Osteoblast (primary cell): ENCODE results near the gene HIGD1A. TPM values are rescaled to one million over a fixed set of nuclear protein-coding genes. Genes with fewer than 3 reads are reported as not detected.

Experiments
- DNase-seq: peaks from one replicate; pipeline ENCODE4 v3.0.0; 2011; ENCODE audit warnings: low spot score, mixed read lengths; ENCODE audit not compliant: insufficient read length; ENCODE audit errors: missing footprints
- H2AFZ ChIP-seq: 2 replicates; pipeline ENCODE4 v1.6.0; 2011; ENCODE audit warnings: mild to moderate bottlenecking, low read length
- H3K27ac ChIP-seq: 2 replicates; pipeline ENCODE4 v1.5.1; 2011; ENCODE audit warnings: mild to moderate bottlenecking, low read depth, low read length, moderate library complexity
- H3K27me3 ChIP-seq: 2 replicates; pipeline ENCODE4 v1.6.0; 2012; ENCODE audit warnings: mild to moderate bottlenecking, control low read depth, inconsistent platforms, low read length, moderate library complexity; ENCODE audit not compliant: insufficient read depth
- H3K36me3 ChIP-seq: 2 replicates; pipeline ENCODE4 v1.5.1; 2011; ENCODE audit warnings: mild to moderate bottlenecking, low read length, control low read depth, moderate library complexity; ENCODE audit not compliant: insufficient read depth
- H3K4me1 ChIP-seq: 2 replicates; pipeline ENCODE4 v1.5.1; 2011; ENCODE audit warnings: mild to moderate bottlenecking, low read length, control low read depth, moderate library complexity; ENCODE audit not compliant: insufficient read depth
- H3K4me2 ChIP-seq: 2 replicates; pipeline ENCODE4 v1.6.0; 2011; ENCODE audit warnings: mild to moderate bottlenecking, low read length; ENCODE audit not compliant: insufficient read depth
- H3K4me3 ChIP-seq: fragments of 200-600 bp; sonication (generic); 3 replicates; pipeline ENCODE4 v1.5.1; 2012; ENCODE audit warnings: mild to moderate bottlenecking, low read length, inconsistent platforms; ENCODE audit not compliant: insufficient read depth
- H3K79me2 ChIP-seq: 2 replicates; pipeline ENCODE4 v1.6.0; 2012; ENCODE audit warnings: mild to moderate bottlenecking, low read length, control low read depth, inconsistent platforms; ENCODE audit not compliant: insufficient read depth
- H3K9me3 ChIP-seq: 2 replicates; pipeline ENCODE4 v1.5.1; 2011; ENCODE audit warnings: low read depth, low read length, control low read depth
- H4K20me1 ChIP-seq: 2 replicates; pipeline ENCODE4 v1.6.0; 2012; ENCODE audit warnings: mild to moderate bottlenecking, low read length, control low read depth; ENCODE audit not compliant: insufficient read depth
- CTCF ChIP-seq: IDR thresholded peaks from 2 replicates; pipeline ENCODE4 v1.5.1; 2011; ENCODE audit warnings: mild to moderate bottlenecking, low read depth, low read length, moderate library complexity; ENCODE audit errors: extremely low read depth
- total RNA-seq: library from RNA; depleted of rRNA; stranded (reverse); fragments of >200 nt; gene quantifications from 2 replicates; pipeline ENCODE4 v1.2.3, GENCODE V29; 2012

HIGD1A gene
- total RNA-seq, 1 donor = 88.3 TPM

GRCh38 chr3:42780398-42780797 lies 23.9 kb downstream of the HIGD1A start:
- TF ChIP-seq CTCF = no peak
- Histone ChIP-seq H3K36me3 (peaks cover 4% of the 10 kb centered on the region), H3K79me2 (no peaks in the 10 kb centered on the region), H2AFZ (no peak overlapping the region), H3K4me1 (peaks cover 31% of the 10 kb centered on the region), H3K9me3 (no peaks in the 10 kb centered on the region), H4K20me1 (peaks cover 4% of the 10 kb centered on the region), H3K27me3 (no peaks in the 10 kb centered on the region), H3K27ac (peak overlapping the region; percentile 40), H3K4me2 (no peak overlapping the region), H3K4me3 (no peak overlapping the region)
- DNase-seq = no peak

- Histone ChIP-seq H3K36me3 (no peaks in the 10 kb centered on the region), H3K9me3 (no peaks in the 10 kb centered on the region), H3K4me1 (peaks cover 32% of the 10 kb centered on the region), H3K4me2 (peak overlapping the region; percentile 48), H2AFZ (no peak overlapping the region), H3K27ac (peak overlapping the region; percentile 73), H3K4me3 (no peak overlapping the region), H3K79me2 (no peaks in the 10 kb centered on the region), H3K27me3 (no peaks in the 10 kb centered on the region), H4K20me1 (peaks cover 4% of the 10 kb centered on the region)
- peak; percentile 88 for DNase-seq
- TF ChIP-seq CTCF = no peak
Observed at GRCh38 chr3:42778644-42779043, 25.6 kb downstream of the HIGD1A start.

GRCh38 chr3:42773409-42773751 lies 30.9 kb downstream of the HIGD1A start:
- H3K9me3 ChIP-seq = no peaks in the 10 kb centered on the region
- no peaks in the 10 kb centered on the region for H3K36me3 ChIP-seq
- H3K27me3 ChIP-seq = peaks cover 2% of the 10 kb centered on the region
- H3K4me2 ChIP-seq = peak overlapping the region; percentile 75
- no peaks in the 10 kb centered on the region for H3K79me2 ChIP-seq
- peak overlapping the region; percentile 68 for H3K4me3 ChIP-seq
- no peak for TF ChIP-seq CTCF
- H2AFZ ChIP-seq = peak overlapping the region; percentile 92
- no peak overlapping the region for H3K27ac ChIP-seq
- DNase-seq = no peak
- peaks cover 15% of the 10 kb centered on the region for H3K4me1 ChIP-seq
- no peaks in the 10 kb centered on the region for H4K20me1 ChIP-seq

DNA sequence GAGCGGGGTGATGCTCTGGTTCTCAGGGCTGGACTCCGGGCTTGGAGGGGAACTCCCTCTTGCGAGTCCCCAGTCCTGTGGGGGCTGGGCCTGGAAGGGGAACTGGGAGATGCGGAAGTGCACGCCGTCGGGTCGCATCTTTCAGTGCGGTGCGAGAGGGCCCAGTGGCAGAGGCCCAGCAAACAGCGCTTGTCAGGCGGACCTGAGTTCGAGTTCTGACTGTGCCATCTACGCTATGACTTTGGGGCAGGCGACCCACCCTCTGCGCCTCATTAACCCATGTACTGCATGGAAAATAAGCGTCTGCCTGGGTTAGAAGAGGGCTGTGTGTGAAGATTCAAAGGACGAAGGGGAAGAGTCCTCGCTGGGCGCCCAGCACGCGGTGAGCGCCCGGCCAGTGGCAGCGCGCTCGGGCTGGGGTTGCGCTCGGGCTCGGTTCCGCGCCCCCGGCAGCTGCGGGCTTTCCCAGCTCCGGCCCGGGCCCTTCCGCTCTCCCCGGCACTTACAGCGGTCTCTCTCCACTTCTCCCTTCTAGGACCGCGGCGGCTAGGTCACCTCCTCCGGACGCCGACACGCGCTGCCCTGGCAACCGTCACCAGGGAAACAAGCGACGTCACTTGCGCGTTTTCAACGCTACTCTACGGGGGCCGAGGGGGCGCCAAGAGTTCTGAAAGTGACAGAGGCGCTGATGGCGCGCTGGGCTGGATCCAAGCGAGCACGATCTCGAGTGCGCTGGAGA lies 31.5 kb downstream of the HIGD1A start, which contains the start of gene CCDC13:
Gene CCDC13, minus strand, starts transcription at position 584 of the 739 bp plus-strand sequence. CDS start 14,908 bp downstream, outside the sequence.
- Histone ChIP-seq H3K4me1 (peaks cover 10% of the 10 kb centered on the region), H3K27me3 (peaks cover 2% of the 10 kb centered on the region), H2AFZ (peak within 1 kb of the TSS; percentile 92), H3K36me3 (no peaks in the 10 kb centered on the region), H3K79me2 (no peaks in the 10 kb centered on the region), H3K4me3 (peak within 1 kb of the TSS; percentile 68), H3K4me2 (peak within 1 kb of the TSS; percentile 75), H4K20me1 (no peaks in the 10 kb centered on the region), H3K27ac (no peak within 1 kb of the TSS), H3K9me3 (no peaks in the 10 kb centered on the region)
- peak; percentile 97 for DNase-seq
- no peak for TF ChIP-seq CTCF
